Large intestine (tissue), 3 donors: ENCODE results near the gene MKNK2. TPM values are rescaled to one million over a fixed set of nuclear protein-coding genes. Genes with fewer than 3 reads are reported as not detected.
A peak's percentile ranks its signal among the peaks of the same experiment; 100 is the strongest.
"Not testable (repeated sequence)": the region's sequence is repeated elsewhere in the genome, so short reads cannot be mapped to it uniquely, and the experiment has no call there.

ENCODE experiments used
- DNase-seq, 2 donors: peaks; one replicate each; pipeline versions ENCODE4 v3.0.0 to v3.0.0-alpha.2; 2013
- H3K27ac ChIP-seq: one replicate; pipeline ENCODE4 v1.5.1; 2013; ENCODE audit warnings: low read length
- H3K27me3 ChIP-seq: 2 replicates; pipeline ENCODE4 v1.6.1; 2013; ENCODE audit warnings: low read length; ENCODE audit not compliant: control insufficient read depth, insufficient read depth
- H3K36me3 ChIP-seq: 2 replicates; pipeline ENCODE4 v1.6.1; 2013; ENCODE audit warnings: low read length; ENCODE audit not compliant: control insufficient read depth, insufficient read depth
- H3K4me1 ChIP-seq: one replicate; pipeline ENCODE4 v1.6.1; 2013; ENCODE audit warnings: low read length; ENCODE audit not compliant: control insufficient read depth, insufficient read depth
- H3K4me3 ChIP-seq: one replicate; pipeline ENCODE4 v1.5.1; 2013; ENCODE audit warnings: low read length
- H3K9me3 ChIP-seq: one replicate; pipeline ENCODE4 v1.6.1; 2013; ENCODE audit warnings: mild to moderate bottlenecking, low read depth, low read length, moderate library complexity; ENCODE audit not compliant: control insufficient read depth
- WGBS: methylation state at CpG from one replicate; pipeline ENCODE4 v1.1.5; 2013; ENCODE audit warnings: low lambda C conversion rate; ENCODE audit not compliant: insufficient coverage; 5-methylcytosine and 5-hydroxymethylcytosine counted together
- polyA plus RNA-seq: library from polyadenylated mRNA; unstranded; fragments of 120-200 nt; gene quantifications from one replicate; pipeline ENCODE4 v1.2.1, GENCODE V29; 2013

The MKNK2 gene
- polyA plus RNA-seq, 1 donor: 86.8 TPM

DNA sequence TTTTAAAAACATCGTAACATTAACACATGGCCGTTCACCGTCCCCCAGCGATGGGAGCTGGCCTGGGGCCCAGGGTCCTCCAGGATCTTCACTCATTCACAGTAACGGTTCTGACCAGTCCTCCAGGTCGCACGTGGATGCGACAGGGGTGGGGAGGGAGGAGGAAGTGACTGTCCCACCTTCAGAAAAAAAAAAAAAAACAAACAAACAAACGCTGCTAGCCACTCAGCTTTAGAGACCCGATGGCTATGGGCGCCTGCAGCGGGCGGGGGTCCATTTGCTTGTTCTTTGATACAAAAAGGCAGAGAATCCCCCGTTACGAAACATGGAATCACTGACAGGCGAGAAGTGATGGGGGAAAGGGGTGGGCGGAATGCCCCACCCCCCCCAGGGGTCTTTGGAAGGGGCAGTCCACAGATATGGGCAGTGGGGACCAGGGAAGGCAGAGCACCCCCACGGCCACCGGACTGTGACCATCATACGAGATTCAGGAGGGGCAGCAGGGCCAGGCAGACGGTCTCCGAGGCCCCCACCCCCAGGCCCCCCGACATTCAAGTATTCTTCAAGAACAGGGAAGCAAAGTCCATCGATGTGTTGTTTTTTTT, 13.3 kb downstream of the MKNK2 start:
- Histone ChIP-seq H3K27ac (no peak overlapping the region), H3K4me1 (peaks cover 27% of the 10 kb centered on the region), H3K27me3 (no peaks in the 10 kb centered on the region), H3K4me3 (no peak overlapping the region), H3K9me3 (peaks cover 27% of the 10 kb centered on the region), H3K36me3 (peaks cover 42% of the 10 kb centered on the region)
- peak in 1 of 2 donors; percentile 6 for DNase-seq
- no CpG with 5 or more reads among the region's 24 CpGs for WGBS

- Histone ChIP-seq H3K4me3 (no peak overlapping the region), H3K27me3 (no peaks in the 10 kb centered on the region), H3K36me3 (peaks cover 32% of the 10 kb centered on the region), H3K9me3 (peaks cover 25% of the 10 kb centered on the region), H3K27ac (no peak overlapping the region), H3K4me1 (peaks cover 20% of the 10 kb centered on the region)
- WGBS: no CpG with 5 or more reads among the region's 8 CpGs
- DNase-seq: no peak
Observed at GRCh38 chr19:2036424-2036823, 14.6 kb downstream of the MKNK2 start.

GRCh38 chr19:2035590-2035991, 15.5 kb downstream of the MKNK2 start:
- Histone ChIP-seq H3K4me1 (peaks cover 12% of the 10 kb centered on the region), H3K4me3 (no peak overlapping the region), H3K27me3 (no peaks in the 10 kb centered on the region), H3K36me3 (peaks cover 24% of the 10 kb centered on the region), H3K27ac (no peak overlapping the region), H3K9me3 (peaks cover 25% of the 10 kb centered on the region)
- no peak for DNase-seq
- WGBS: no CpG with 5 or more reads among the region's 14 CpGs

GRCh38 chr19:2034729-2035589, 16.1 kb downstream of the MKNK2 start:
- Histone ChIP-seq H3K9me3 (peaks cover 25% of the 10 kb centered on the region), H3K27me3 (no peaks in the 10 kb centered on the region), H3K4me3 (peak overlapping the region; percentile 30), H3K27ac (peak overlapping the region; percentile 22), H3K36me3 (peaks cover 18% of the 10 kb centered on the region), H3K4me1 (peaks cover 10% of the 10 kb centered on the region)
- no CpG with 5 or more reads among the region's 34 CpGs for WGBS
- DNase-seq: peak; percentile 63 to 72

GRCh38 chr19:2034253-2034652, 16.8 kb downstream of the MKNK2 start:
- WGBS: no CpG with 5 or more reads among the region's 15 CpGs
- not testable (repeated sequence) for H3K27ac ChIP-seq, DNase-seq, H3K27me3 ChIP-seq
- H3K36me3 ChIP-seq: peaks cover 11% of the 10 kb centered on the region
- H3K4me3 ChIP-seq: peak overlapping the region; percentile 30
- peaks cover 10% of the 10 kb centered on the region for H3K4me1 ChIP-seq
- H3K9me3 ChIP-seq: peaks cover 25% of the 10 kb centered on the region

GRCh38 chr19:2033825-2034159, 17.3 kb downstream of the MKNK2 start:
- H3K4me3 ChIP-seq: no peak overlapping the region
- peaks cover 10% of the 10 kb centered on the region for H3K4me1 ChIP-seq
- DNase-seq: no peak
- H3K9me3 ChIP-seq: peaks cover 25% of the 10 kb centered on the region
- H3K27me3 ChIP-seq: no peaks in the 10 kb centered on the region
- no CpG with 5 or more reads among the region's 9 CpGs for WGBS
- H3K36me3 ChIP-seq: peaks cover 6% of the 10 kb centered on the region
- no peak overlapping the region for H3K27ac ChIP-seq

DNA sequence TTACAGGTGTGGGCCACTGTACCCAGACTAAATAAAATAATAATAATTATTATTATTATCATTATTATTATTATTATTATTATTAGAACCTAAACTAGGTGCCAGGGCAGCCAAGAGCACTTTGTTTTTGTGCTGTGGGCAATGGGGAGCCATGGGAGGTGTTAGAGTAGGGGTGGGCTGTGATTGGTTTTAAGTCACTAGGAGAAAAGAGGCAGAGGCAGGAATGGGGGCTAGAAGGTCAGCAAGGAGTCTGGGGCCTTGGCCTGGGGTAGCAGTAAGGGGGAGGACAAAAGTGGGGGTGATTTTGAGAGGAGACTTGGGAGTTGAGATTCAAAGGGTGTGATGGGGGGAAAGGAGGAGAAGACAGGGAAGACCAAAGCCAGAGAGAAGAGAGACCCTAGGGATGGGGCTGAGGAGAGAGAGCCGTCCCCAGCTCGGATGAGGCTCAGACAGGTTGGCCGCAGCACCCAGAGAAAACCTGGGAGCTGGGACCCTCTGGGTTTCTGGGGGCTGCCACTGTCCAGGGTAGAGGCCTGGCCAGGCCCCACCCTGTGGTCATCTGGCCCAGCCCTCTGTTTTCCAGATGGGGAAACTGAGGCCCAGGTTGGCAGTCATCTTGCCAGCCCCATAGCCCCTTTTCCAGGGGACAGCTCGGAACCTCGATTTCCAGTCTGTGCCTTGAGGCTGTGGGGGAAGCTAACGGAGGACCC, 17.8 kb downstream of the MKNK2 start:
- no peak for DNase-seq
- no peak overlapping the region for H3K4me3 ChIP-seq
- WGBS: no CpG with 5 or more reads among the region's 6 CpGs
- no peaks in the 10 kb centered on the region for H3K27me3 ChIP-seq
- H3K4me1 ChIP-seq: peaks cover 10% of the 10 kb centered on the region
- H3K36me3 ChIP-seq: peaks cover 2% of the 10 kb centered on the region
- H3K27ac ChIP-seq: no peak overlapping the region
- peaks cover 21% of the 10 kb centered on the region for H3K9me3 ChIP-seq

DNA sequence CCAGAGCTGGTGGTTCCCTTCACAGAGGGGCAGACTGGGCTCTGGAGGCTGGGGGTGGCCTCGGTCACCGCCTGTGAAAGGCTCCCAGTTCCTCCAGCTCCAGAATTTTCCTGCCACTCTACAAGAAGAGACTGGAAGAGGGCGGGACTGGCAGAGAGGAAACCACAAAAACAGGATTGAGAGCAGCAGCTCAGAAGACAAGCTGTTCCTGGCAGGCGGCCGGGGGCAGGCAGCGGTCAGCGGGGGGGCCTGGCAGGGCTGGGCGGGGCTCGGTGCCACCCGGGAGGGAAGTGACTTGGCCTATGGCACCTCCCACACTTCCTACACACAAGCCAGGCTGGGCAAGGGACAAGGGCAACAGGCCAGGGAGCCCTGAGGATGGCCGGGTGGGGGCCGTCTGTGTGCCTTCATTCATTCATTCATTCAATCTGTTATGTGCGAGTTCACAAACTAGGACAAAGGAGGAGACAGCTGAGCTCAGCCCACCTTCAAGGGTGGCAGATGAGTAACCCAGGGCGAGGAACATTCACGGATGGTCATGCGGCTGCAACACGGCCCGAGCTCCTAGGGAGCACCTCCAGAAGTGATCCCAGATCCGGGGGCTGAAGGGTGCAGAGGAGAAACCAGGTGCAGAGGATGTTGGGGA, 18.6 kb downstream of the MKNK2 start:
- H3K4me3 ChIP-seq: no peak overlapping the region
- peaks cover 10% of the 10 kb centered on the region for H3K4me1 ChIP-seq

DNA sequence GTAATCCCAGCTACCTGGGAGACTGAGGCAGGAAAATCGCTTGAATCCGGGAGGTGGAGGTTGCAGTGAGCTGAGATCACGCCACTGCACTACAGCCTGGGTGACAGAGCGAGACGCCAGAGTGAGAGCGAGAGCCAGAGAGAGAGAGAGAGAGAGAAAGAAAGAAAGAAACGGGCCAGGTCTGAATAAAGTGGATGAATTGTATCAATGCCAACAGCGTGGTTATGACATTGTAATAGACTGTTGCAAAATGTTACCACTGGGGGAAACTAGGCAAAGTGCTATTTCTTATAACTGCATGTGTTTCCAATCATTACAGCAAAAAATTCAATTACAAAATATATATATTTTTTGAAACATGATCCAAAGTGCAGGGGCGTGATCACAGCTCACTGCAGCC, 23.7 kb downstream of the MKNK2 start:
- peaks cover 3% of the 10 kb centered on the region for H3K4me1 ChIP-seq
- no peaks in the 10 kb centered on the region for H3K9me3 ChIP-seq
- no peak for DNase-seq
- no peaks in the 10 kb centered on the region for H3K27me3 ChIP-seq
- H3K36me3 ChIP-seq: no peaks in the 10 kb centered on the region
- 100% methylated on average over 1 of the region's 9 CpGs for WGBS
- no peak overlapping the region for H3K27ac ChIP-seq
- no peak overlapping the region for H3K4me3 ChIP-seq

More for the DNA sequence above, 18.6 kb downstream of the MKNK2 start:
- Histone ChIP-seq H3K27me3 (no peaks in the 10 kb centered on the region), H3K36me3 (no peaks in the 10 kb centered on the region), H3K9me3 (peaks cover 19% of the 10 kb centered on the region), H3K27ac (peak overlapping the region; percentile 8)
- DNase-seq: peak in 1 of 2 donors; percentile 56
- no CpG with 5 or more reads among the region's 19 CpGs for WGBS

GRCh38 chr19:2026770-2027169, 24.3 kb downstream of the MKNK2 start:
- WGBS: no CpG with 5 or more reads among the region's 10 CpGs
- no peaks in the 10 kb centered on the region for H3K9me3 ChIP-seq
- H3K4me3 ChIP-seq: no peak overlapping the region
- DNase-seq: no peak
- H3K27me3 ChIP-seq: no peaks in the 10 kb centered on the region
- H3K36me3 ChIP-seq: no peaks in the 10 kb centered on the region
- no peak overlapping the region for H3K27ac ChIP-seq
- peaks cover 4% of the 10 kb centered on the region for H3K4me1 ChIP-seq
